HG02759 (cell line): ENCODE results near the gene WDR77.

ENCODE experiments used
- ATAC-seq: cut with Tn5 transposase; IDR thresholded peaks from one replicate; pipeline ENCODE4 v1.9.1; 2021; ENCODE audit warnings: mild to moderate bottlenecking, moderate library complexity; ENCODE audit not compliant: unreplicated experiment

WDR77 gene

DNA sequence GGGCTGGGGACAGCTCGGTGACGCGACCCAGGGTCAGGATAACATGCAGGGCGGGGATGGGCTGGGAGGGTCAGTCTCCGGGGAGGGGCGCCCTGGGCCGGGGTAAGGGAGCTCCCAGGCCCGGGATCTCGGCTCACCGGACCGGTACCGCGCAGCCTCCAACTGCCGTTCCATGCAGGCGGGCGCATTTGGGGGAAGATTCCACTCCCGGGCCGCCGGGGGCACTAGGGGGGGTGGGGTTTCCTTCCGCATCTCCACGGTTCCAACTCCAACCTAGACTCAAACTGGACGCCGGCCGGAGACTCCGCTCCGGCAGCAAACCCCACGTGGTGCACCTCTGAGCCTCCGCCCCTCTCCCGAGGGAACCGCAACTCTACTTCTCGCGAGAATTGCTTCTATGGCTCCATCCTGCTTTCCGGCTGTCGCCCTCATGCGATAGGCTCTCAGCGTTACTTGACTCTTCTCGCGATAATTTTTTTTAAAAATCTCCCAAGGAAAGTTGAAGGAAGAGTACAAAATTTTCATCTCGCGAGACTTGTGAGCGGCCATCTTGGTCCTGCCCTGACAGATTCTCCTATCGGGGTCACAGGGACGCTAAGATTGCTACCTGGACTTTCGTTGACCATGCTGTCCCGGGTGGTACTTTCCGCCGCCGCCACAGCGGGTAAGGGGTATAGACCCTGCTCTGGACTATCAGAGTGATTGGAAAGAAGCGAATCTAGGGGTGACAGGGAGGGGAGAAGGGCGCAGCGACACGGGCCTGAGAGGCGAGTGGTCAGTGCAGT lies at the start of gene WDR77, which contains the start of gene ATP5PB:
Gene WDR77, minus strand, starts transcription at position 339 of the 785 bp plus-strand sequence. Its CDS starts 87 bp downstream, at position 252.
Gene ATP5PB, plus strand, starts transcription at position 547 of the 785 bp plus-strand sequence. Its CDS starts 78 bp downstream, at position 625.
- ATAC-seq = peak; percentile 92

DNA sequence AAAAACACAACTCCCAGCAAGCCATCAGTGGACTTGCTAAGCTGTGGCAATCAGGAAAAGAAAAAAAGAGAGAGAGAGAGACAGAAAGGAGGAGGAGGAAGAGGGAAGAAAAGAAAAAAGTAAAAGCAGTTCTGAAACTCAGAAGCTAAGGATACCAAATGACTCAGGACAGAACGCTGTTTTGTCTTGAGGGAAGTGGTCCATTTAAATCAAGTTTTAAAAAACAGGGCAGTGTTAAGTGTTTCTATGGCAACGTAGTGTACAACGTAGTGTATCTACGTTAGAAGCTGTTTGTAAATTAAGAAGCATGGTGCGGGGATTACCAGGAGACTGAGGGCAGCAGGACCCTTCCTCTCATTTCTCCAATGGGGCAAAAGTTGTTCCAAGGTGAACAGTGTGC lies 48.5 kb upstream of the WDR77 start:
- no peak for ATAC-seq

DNA sequence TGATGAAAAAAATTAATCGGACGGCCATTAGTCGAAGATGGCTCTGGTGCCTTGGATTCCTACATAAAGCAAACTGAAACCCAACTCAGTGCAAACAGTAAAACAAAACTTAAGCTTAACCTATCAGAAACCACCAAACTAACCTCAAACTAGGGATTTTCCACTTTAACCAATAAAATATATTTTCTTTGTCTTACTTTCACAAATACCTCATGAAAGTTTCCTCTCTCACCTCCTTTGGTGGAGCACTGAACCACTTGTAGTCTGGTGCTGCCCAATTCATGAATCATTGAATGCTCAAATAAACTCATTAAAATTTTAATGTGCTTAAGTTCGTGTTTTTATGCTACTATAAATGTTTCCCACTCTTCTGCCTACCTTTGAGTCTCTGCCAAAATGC lies 47.3 kb upstream of the WDR77 start:
- no peak for ATAC-seq

DNA sequence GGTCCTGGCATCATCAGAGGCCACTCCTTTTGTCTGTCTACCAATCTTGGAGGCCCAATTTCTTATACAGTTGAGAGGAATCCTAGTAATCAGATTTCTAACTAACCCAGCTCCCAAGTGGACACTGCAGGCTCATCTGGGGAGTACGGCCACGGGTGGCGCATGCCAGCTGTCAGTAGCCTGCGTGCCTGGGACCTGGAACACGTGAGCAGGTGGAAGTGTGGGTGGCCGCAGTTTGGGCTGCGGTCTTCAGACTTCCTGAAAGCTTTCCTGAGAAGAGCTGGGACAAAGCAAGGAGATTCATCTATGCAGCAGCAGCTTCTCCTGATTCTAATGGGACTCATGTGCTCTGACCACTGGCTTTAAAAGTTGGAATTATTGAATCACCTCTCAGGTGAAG lies 42.0 kb upstream of the WDR77 start:
- ATAC-seq = no peak

DNA sequence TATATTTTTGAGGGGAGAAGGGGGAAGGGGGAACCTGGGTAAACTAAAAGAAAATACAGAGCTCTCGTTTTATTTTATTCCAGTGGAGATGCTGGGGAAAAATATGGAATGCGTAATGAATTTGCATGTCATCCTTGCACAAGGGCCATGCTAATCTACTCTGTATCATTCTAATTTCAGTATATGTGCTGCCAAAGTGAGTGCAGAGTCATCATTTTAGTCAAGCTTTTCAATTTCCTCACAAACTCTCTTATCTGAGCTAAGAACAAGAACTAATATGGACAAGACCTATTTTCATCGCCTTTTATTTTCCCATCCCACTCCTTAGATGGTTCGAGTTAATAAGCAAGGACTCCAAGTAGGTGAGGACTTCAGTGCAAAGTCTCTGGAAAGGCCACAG lies 41.2 kb upstream of the WDR77 start:
- ATAC-seq = no peak

DNA sequence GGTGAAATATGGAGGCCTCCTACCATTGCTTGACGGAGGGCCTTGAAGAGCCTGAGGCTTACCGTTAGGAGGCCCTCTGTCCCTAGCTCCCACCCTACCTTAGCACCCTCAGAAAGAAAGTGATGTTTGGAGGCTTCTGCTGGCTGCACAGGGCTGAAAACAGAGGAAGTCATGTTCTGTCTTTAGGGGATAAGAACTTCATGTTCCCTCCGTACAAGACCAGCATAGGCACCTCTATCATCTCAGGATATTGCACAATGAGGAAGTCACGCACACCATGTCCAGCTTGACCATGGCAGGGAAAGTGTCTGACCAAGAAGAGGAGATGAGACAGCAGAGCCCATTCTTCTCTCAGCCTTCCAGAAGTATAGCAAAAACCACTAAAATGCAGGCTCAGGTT lies 40.5 kb upstream of the WDR77 start:
- no peak for ATAC-seq

DNA sequence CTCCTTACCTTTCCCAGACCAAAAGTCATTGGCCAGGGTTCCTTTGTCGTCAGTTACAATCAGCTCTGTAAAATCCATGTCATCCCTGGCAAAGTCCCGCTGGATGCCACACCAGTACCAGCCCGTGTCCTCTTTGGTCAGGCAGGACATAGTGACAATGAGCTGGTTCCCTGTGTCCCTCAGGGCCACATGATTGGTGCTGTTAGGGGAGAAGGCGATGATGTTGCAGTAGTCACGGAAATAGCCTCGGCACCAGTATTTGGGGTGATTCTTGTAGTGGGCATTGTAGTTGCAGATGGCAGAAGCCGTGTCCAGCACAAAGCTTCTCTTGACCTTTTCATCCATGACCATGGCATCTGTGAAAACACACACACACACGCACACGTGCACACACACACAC lies 39.6 kb upstream of the WDR77 start:
- ATAC-seq = no peak

DNA sequence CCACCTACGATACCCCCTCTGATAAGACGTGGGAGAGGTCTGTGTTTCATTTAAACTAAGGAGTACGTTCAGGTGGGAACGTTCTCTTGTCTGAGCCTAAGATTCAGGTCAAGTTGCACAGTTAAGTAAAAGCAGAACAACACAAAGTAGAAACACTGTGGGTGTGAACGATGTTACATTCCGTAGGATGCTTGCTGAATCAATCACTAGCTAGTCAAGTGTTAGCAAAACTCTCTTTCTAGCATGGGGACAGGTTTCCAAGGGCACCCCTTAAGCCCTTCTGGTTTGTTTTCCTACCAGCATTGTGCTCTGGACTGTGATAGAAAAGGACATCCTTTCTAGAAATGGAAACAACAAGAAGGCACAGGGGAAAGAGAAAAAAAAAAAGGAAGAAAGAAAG lies 38.1 kb upstream of the WDR77 start:
- no peak for ATAC-seq

DNA sequence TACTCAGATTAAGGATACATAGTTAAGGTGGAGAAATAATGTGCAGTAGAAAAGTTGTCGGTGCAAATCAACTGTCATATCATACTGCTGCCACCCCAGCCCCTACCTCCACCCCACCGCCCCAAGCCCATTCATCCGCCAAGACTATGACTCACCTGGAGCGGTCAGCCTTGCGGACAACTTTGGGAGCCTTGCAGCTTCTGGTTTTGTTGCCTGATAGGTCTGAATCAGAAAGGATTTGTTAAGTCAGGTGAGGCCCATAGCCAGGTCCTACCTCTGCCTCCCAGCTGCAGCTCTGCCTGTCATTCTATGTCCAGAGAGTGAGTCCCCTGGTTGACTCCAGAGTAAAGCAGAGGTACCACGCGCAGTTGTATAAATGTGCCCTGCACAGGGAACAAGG lies 37.4 kb upstream of the WDR77 start:
- ATAC-seq = no peak

DNA sequence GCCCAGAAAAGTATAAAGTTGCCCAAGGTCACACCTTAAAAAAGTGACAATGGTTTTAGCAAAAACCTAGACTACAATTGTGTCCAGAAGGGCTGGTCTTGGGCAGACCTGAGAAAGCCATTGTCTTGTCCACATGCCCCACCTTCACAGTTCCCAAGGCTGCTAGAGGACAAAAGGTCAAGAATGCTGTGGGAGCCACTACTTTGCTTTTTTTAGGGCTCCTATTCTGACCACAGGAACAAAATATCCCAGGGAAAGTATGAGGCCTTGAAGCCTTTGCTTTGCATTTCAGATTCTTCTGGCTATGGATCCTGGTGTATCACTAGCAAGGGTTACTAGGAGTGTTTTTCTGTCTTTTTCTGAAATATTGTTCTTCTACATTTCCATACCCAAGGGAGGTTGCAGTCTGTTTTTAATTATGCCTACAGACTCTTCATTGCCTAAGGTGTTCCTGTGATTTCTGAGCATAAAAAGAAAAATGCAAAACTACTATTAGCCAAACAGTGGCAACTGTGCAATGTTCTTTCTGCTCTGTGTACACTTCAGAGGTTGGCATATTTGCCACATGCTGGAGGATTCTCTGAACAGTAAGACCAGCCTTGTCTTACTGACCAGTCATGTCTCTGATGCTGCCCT lies 35.5 kb upstream of the WDR77 start:
- no peak for ATAC-seq

DNA sequence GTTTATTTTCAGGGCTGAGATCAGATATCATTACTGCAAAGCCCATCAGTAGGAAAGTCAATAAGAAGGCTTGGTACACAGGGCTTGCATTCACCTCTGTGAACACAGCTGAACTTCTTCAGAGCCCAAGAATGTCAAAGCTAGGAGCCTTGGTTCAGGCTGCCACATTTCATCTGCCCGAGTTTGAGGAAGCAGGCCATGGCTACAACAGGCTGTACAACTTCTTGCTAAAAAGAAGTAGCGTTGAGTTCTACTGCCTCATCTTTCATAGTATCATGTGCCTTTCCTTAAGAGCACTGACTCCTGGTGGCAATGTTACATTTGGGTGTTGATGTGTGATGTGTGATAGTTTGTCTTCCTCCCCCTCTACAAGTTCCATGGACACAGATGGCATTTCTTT lies 34.8 kb upstream of the WDR77 start:
- no peak for ATAC-seq

DNA sequence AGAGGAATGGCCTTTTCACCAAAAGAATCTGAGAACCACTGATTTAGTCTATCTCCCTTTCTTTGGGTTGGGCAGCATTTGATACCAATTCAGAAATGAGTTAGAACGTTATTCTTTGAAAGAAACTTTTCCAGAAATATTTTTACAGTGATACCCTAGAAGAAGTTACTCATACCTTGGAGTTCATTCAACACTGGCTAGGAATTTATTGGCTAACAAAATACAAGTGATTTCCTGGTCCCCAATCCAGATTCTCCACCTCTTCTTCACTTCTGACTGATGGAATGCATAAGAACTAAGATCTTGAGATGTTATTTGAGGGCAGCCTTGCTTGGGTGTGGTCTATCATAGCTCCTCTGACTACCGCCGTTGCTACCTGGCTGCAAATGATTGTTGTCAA lies 34.1 kb upstream of the WDR77 start:
- no peak for ATAC-seq

DNA sequence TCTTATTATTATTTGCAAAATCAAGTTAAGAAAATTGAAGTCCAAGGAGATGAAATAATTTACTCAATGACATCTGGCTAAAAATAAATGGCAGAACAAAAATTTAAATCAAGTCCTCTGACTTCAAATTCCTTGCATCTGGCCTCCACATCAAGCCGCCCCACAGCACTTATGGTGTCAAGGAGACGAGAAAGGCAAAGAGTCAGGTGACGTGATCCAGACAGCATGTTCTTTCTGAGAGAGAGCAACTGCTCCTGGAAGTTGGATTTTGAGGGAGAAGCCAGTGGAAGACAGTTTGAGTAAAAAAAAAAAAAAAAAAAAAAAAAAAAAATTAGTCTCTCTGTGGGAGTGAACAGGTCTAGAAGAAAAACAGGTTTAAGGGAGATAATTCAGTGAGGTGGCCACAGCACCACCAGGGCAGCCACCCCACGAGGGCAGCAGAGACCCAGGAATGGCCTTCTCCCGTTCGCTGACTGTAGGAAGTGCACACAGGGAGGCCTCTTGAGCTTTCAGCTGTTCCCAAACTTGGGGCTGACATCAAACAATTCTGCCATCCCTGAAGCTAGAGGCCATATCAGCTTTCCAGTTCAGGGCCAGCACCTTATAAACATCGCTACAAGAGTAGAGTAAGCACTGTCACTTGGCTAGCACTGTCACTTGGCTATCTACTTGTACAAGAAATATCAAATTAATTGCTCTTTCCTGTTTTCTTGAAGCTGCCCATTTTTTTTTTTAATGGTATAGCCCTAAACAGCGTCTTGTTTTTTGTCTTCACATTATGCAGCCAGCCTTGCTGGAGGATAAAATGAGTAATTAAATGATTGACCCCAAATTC lies 32.5 kb upstream of the WDR77 start:
- no peak for ATAC-seq

DNA sequence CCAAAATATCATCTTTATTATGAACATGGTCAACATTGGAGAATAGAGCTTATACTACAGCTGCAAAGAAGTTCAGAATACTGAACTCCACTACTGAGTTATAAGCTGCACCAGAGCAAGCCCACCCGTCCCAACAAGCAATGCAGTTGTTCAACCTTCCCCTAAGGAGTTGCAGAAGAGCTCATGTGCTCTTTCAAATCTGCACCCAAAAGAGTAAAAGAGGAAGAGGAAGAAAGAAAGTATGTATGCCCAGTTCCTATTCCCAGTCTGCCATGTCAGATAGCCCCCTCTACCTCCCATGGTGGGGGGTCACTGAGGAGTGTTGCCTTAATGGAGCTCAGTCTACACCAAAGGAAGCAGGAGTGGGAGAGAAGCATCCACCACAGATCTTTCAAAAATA lies 31.6 kb upstream of the WDR77 start:
- ATAC-seq = no peak

DNA sequence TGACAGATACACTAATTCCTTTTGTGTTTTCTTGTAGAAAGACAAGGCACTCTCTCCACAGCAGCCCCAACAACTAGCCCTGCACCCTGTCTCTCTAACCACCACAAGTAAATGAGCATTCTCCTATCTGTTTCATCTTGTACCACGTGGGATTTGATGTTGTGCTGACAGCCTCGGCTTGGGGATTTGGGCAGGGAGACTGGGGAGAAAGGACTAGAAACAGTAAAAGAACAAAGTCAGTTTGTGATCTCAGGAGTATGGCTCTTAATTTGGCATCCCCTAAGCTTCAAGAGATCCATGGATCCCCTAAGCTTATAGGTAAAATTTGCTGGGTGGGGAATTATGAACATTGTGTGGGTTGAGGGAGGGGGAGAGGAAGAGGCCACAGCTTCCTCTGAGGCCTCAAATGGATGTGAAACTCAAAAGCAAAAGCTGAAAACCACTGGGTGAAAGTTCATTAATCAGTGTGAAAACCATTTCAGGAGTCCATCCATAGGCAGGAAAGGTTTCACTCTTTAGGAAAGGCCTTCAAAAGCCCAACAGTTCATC lies 27.8 kb upstream of the WDR77 start:
- ATAC-seq = peak; percentile 75

DNA sequence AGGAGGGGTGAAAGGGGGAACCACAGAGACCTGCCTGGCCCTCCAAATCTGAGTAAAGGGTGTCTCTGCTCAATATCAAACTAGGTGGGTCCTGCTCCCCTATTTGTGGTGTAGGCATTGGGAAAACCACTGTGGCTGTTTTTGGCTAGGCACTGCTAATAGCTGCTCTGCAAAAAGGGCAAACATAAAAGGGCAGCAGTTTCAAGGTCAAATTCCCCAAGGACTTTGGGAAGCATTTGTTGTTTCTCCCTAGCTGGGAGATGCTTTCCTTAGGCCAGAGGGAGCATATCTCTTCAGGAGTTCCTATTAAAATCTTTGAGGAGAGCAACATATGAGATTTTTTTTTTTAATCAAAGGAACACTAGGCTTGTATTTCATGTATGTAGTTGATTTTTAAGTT lies 27.2 kb upstream of the WDR77 start:
- no peak for ATAC-seq

DNA sequence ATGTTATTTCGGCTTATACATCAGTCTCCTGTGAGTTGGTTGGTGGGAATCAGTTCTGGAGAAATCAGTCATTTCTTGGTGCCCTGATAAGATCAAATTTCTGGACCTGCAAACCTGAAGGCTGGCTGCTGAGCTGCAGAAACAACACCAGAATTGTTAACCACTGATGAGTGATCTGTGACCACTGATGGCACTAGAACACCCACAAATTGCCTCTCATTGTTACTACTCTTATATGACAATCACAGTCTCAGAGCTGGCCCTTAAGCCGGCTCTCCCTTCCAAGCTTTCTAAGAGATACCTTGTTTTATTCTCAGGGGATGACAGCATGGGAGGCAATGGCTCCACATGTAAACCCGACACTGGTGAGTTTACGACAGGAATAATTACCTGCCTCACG lies 26.6 kb upstream of the WDR77 start:
- ATAC-seq = no peak

DNA sequence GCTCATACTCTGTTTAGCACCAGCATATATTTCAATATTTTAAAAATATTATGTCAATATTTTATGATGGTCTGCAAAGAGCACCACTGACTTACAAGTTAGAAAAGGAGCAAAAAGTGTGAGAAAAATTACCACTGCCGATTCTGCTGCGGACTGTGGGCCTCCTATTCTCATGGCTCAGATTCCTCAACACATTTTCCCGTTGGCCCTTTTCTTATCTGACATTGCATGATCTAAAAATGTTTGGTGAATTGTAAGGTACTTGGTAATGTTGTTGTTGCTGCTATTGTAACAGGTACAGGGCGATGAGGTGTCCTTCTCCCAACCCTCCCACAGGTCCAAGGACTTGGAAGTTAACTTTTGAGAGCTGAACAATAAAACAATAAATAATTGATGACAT lies 25.5 kb upstream of the WDR77 start:
- no peak for ATAC-seq

DNA sequence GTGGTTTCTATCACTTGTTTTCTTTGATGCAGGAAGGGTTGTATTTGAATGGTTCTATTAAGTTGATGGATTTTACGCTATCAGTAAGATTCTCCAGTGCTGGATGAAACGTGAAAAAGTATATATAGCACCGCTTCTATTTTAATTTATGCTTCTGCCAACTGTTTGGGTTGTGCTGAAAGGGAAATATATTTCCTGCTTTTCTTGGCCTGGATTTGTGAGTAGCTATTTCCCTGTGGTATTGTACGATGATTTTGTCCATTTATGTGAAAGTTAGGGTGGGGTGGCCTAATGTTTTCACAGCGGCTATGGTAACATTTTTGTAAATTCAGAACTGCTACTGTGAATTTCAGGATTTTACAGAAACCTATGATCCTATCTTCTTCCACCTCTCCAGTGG lies 25.1 kb upstream of the WDR77 start:
- no peak for ATAC-seq

DNA sequence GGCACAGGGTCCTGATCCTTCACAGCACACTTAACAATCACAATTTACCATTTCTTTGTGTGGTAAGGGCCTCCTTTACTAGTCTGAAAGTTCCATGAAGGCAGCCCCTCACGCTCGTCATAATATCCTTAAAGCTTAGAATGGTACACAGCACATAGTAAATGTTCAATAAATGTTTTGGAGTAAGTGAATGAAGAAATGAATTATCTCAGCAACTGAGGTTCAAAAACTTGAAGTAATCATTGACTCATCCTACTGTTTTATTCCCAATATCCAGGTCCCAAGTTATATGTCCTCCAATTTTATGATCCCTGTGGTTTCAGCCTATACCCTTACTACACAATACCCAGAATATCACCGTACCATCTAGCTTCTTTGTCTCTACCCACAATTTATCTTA lies 22.5 kb upstream of the WDR77 start:
- no peak for ATAC-seq

DNA sequence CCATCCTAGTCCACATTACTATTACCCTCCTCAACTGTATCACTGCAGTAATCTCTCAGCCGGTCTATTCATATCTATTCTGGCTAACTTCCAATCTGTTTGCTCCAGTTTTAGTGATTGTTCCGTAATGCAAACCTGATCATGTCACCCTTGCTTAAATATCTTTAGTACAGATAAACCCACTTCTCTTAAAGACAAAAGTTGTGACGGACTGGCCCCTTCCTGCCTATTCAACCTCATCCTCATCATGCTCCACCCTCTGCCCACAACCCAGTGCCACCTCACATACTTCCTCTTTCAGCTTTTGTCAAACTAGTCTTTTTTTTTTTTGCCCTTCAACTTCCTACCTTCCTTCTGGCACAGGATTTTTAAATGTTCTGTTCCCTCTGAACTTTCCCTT lies 22.0 kb upstream of the WDR77 start:
- ATAC-seq = peak; percentile 59
